ENCODE measurements around the gene AQP11. TPM values are rescaled to one million over a fixed set of nuclear protein-coding genes. Genes with fewer than 3 reads are reported as not detected.

Gene AQP11
- total RNA-seq, 4 donors from 2014 or later: 0.17 to 0.55 TPM; not detected in 2

DNA sequence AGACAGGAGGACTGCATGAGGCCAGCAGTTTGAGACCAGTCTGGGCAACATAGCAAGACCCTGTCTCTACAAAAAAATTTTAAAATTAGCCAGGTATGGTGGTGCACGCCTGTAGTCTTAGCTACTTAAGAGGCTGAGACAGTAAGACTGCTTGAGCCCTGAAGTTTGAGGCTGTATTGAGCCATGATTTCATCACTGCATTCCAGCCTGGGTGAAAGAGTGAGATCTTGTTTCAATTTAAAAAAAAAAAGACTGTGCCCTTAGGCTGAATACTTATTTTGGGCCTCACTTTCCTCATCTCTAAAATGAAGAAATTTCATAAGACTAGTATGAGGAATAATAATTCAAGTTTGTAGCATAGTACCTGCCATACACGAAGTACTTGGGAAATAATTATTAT, 6.9 kb downstream of the AQP11 start:
- TF ChIP-seq, protein P1, sequence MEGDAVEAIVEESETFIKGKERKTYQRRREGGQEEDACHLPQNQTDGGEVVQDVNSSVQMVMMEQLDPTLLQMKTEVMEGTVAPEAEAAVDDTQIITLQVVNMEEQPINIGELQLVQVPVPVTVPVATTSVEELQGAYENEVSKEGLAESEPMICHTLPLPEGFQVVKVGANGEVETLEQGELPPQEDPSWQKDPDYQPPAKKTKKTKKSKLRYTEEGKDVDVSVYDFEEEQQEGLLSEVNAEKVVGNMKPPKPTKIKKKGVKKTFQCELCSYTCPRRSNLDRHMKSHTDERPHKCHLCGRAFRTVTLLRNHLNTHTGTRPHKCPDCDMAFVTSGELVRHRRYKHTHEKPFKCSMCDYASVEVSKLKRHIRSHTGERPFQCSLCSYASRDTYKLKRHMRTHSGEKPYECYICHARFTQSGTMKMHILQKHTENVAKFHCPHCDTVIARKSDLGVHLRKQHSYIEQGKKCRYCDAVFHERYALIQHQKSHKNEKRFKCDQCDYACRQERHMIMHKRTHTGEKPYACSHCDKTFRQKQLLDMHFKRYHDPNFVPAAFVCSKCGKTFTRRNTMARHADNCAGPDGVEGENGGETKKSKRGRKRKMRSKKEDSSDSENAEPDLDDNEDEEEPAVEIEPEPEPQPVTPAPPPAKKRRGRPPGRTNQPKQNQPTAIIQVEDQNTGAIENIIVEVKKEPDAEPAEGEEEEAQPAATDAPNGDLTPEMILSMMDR (IDR thresholded peaks at IDR 0.05): no peak
- TF ChIP-seq POLR2A (IDR thresholded peaks at IDR 0.05): no peak
- no peak overlapping the region for H3K4me3 ChIP-seq (ENCODE audit: low read depth, poor library complexity, severe bottlenecking)
- 89 to 92% methylated on average over 2 of the region's 2 CpGs for WGBS, 2 donors
- no peak for DNase-seq (ENCODE audit: low spot score in 2 of 2)
- intact Hi-C loops (cut with DNase I; ENCODE audit: low total_unique reads): no loop called here

DNA sequence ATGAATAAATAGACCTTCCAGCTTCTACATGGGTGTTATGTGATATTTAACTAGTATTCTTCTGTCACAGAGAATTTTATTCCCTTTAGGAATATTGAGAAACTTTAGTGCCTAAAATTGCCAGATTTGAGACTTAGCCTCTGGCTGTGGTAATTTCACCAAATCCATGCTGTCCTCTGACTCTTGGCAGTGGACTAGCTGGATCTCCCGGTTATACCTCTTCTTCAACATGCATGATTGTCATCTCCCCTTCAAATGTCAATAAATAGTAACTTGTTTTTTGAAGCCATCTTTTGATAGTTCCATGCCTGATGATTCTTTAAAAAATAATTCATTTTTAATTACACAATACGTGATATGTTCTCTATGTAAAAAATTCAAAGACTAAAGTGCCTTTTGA, 8.4 kb downstream of the AQP11 start:
- TF ChIP-seq, protein P1 (IDR thresholded peaks at IDR 0.05): no peak
- no peak for TF ChIP-seq POLR2A (IDR thresholded peaks at IDR 0.05)
- H3K4me3 ChIP-seq (ENCODE audit: low read depth, poor library complexity, severe bottlenecking): no peak overlapping the region
- intact Hi-C loops (cut with DNase I; ENCODE audit: low total_unique reads): no loop called here
- WGBS, 2 donors: 70 to 71% methylated on average over 2 of the region's 2 CpGs
- no peak for DNase-seq (ENCODE audit: low spot score in 2 of 2)

DNA sequence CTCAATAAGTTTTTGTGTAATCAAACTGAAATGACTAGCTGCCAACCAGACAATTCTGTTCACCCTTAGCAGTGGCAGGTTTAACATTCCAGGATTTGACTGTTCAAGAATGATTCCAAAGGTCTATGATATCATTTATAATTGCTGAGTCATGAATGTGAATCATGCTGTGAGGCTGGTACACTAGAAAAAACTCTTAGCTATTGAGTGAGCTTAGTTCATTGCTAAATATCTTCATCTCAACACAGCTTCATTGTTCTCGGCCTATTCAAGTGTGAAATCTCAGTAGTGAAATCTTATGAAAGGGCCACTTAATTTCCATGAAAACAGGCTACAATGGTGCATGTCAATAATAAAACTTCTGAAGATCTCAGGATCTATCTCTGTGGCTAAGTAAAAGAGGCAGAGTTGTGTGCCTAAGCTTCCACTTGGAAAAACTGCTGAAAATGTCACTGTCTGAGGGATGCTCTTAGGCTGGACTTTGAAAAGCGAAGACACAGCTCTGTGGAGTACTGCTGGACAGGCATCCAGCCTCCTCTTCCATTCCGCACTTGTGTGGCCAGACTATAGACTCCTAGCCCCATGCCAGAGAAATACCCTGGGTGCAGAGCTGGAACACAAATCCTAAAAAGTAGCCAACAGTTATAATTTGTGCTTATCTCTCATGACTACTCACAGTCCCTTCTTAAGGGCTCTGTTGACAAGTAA, 12.8 kb downstream of the AQP11 start:
- DNase-seq (ENCODE audit: low spot score in 2 of 2): no peak

DNA sequence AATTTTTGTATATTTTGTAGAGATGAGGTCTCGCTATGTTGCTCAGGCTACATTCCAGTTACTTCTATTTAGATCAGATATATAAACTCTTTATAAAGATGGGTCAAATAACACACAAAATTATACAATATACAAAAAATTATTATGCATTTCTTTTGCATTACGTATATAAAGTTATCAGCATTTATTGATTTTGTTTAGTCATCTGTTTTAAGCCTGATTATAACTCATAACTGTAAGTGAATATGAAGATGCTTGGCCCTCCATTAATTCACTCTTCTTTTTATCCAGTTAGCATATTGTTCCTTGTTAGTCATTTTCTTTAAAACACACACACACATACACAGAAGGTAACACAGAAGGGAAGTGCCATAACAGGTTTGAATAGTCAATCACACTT, 14.5 kb downstream of the AQP11 start:
- WGBS, 2 donors: 95 to 98% methylated on average over 2 of the region's 2 CpGs
- no peak for DNase-seq (ENCODE audit: low spot score in 2 of 2)
- TF ChIP-seq, protein P1 (IDR thresholded peaks at IDR 0.05): no peak
- no peak for TF ChIP-seq POLR2A (IDR thresholded peaks at IDR 0.05)
- intact Hi-C loops (cut with DNase I; ENCODE audit: low total_unique reads): no loop called here
- no peak overlapping the region for H3K4me3 ChIP-seq (ENCODE audit: low read depth, poor library complexity, severe bottlenecking)

More for the DNA sequence above, 12.8 kb downstream of the AQP11 start:
- TF ChIP-seq, protein P1 (IDR thresholded peaks at IDR 0.05): no peak
- TF ChIP-seq POLR2A (IDR thresholded peaks at IDR 0.05): no peak
- 90 to 91% methylated on average over 3 of the region's 3 CpGs for WGBS, 2 donors
- intact Hi-C loops (cut with DNase I; ENCODE audit: low total_unique reads): no loop called here
- H3K4me3 ChIP-seq (ENCODE audit: low read depth, poor library complexity, severe bottlenecking): no peak overlapping the region

DNA sequence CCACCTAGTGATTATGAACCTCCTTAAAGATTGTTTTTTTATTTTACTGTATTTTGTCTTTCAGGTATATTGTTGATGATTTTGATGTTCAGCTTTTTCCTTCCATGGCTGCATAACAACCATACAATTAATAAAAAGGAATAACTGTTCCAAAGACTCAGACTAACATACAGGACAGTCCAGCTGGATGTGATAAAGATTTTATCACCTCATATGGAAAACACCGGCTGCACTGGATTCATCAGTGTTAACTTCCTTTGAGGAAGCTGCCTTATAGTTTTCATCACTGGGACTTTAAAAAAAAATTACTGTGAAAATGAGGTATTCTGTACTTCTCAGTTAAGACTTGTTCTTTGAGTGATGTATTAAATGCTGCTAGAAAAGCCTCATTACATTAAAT, 19.5 kb downstream of the AQP11 start:
- intact Hi-C loops (cut with DNase I; ENCODE audit: low total_unique reads): no loop called here
- 65 to 75% methylated on average over 1 of the region's 1 CpG for WGBS, 2 donors
- DNase-seq (ENCODE audit: low spot score in 2 of 2): no peak
- H3K4me3 ChIP-seq (ENCODE audit: low read depth, poor library complexity, severe bottlenecking): no peak overlapping the region
- TF ChIP-seq, protein P1 (IDR thresholded peaks at IDR 0.05): no peak
- TF ChIP-seq POLR2A (IDR thresholded peaks at IDR 0.05): no peak

DNA sequence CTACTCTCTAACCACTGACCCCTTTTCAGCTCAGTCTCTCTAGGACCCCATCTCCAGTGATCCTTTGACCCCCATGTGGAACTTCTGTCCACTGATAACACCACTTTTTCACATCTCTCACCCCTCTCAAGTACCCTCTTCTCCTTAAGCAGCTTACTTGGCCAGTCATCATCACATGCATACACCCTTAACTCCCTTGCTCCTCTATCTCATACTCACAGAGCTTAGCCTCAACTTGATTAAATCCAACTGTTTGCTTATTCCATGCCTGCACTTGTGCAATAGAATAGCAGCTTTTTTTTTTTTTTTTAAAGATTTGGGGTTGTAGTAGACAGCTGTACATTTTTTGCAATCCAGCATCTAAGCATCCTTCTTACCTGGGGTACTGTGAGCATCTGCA, 22.2 kb downstream of the AQP11 start:
- no peak for TF ChIP-seq POLR2A (IDR thresholded peaks at IDR 0.05)
- TF ChIP-seq, protein P1 (IDR thresholded peaks at IDR 0.05): no peak
- no peak for DNase-seq (ENCODE audit: low spot score in 2 of 2)
- intact Hi-C loops (cut with DNase I; ENCODE audit: low total_unique reads): no loop called here
- no peak overlapping the region for H3K4me3 ChIP-seq (ENCODE audit: low read depth, poor library complexity, severe bottlenecking)

Data from lower leg skin (tissue), 4 donors.